ENCODE measurements around the gene C16orf95.

DNA sequence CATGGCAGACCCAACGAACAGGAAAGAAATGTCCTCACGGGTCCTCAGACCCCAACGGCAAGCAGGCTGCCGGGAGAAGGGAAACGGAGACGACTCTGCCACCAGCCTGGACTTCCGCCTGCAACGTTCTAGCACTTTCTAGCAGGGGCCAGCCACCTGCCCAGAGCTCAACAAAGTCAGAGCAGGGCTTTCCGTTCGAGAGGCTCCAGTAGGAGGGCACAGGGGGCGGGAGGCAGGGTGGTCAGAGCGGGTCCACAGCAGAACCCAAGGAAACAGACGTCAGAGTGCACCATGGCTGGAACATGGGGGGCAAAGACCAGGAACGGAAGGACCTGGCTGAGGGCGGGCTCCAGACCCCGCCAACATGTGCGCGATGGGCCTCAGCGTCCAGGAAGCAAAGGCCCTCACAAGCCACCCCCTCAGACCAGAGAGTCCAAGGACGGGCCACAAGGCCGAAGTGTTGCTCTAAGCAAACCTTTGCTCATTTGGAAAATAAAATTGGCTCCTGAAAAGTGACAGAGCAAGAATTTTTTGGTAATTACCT lies 29.4 kb upstream of the C16orf95 start:
- TF ChIP-seq CTCF (IDR thresholded peaks at IDR 0.05; ENCODE audit: poor library complexity, severe bottlenecking) (no peak), REST (IDR thresholded peaks at IDR 0.05; ENCODE audit: borderline replicate concordance) (no peak), EP300 (conservative IDR thresholded peaks at IDR 0.05; ENCODE audit: poor library complexity, severe bottlenecking) (no peak), EZH2 (IDR thresholded peaks at IDR 0.05; ENCODE audit: borderline replicate concordance, insufficient read depth, low read length, poor library complexity, severe bottlenecking) (no peak), POLR2AphosphoS5 (IDR thresholded peaks at IDR 0.05) (no peak)

Measured in neural cell (in vitro differentiated cells).